H1 (cell line): ENCODE measurements around the gene FBN2. TPM values are rescaled to one million over a fixed set of nuclear protein-coding genes. Genes with fewer than 3 reads are reported as not detected.

Experiments used
- KDM1A ChIP-seq: fragments of 200-600, 300-600 bp; sonication (generic); IDR thresholded peaks from 2 replicates; pipeline ENCODE4 v1.7.1; 2016; ENCODE audit warnings: mild to moderate bottlenecking, low read length, borderline replicate concordance
- POLR2A ChIP-seq, 2 experiments: IDR thresholded peaks; 1 replicate in 1 of 2; 2 replicates in 1 of 2; pipeline ENCODE4 v1.6.1; 2011; ENCODE audit warnings: low read depth in 2 of 2, low read length in 2 of 2, mild to moderate bottlenecking in 2 of 2; ENCODE audit errors: control extremely low read depth in 1 of 2
- RXRA ChIP-seq: IDR thresholded peaks from 2 replicates; pipeline ENCODE4 v1.6.1; 2011; ENCODE audit warnings: low read depth, mild to moderate bottlenecking, low read length, moderate library complexity; ENCODE audit not compliant: insufficient read depth
- SIX5 ChIP-seq: IDR thresholded peaks from 2 replicates; pipeline ENCODE4 v1.6.1; 2011; ENCODE audit warnings: mild to moderate bottlenecking, low read depth, low read length
- polyA plus RNA-seq, 7 experiments: library from polyadenylated mRNA; depleted of rRNA in 3 of 7; stranded (reverse) in 5 of 7; unstranded in 2 of 7; fragments of >200 nt in 5 of 7; fragments of 200-250 nt in 2 of 7; gene quantifications; 1 replicate in 5 of 7; 2 replicates in 1 of 7; 4 replicates in 1 of 7; pipeline versions ENCODE4 v1.2.1 to v1.2.3, GENCODE V29; 2011 to 2013; ENCODE audit warnings: missing spikeins in 2 of 7, mixed read lengths in 2 of 7
- total RNA-seq: library from RNA; stranded (reverse); fragmentation: NEBNext Ultra II Directional; extraction: Animal tissue kit (Norgen Biotek cat#: 25700); gene quantifications from 2 replicates; pipeline ENCODE4 v1.2.1, GENCODE V29; 2021
- TF ChIP-seq, protein P1 (sequence below): fragments of 300-600 bp; sonication (generic); IDR thresholded peaks from 2 replicates; pipeline ENCODE4 v1.7.1; 2012; ENCODE audit warnings: low read length, moderate library complexity, mild to moderate bottlenecking, inconsistent platforms; ENCODE audit not compliant: insufficient replicate concordance

The FBN2 gene
- total and polyA plus RNA-seq, 2 of the 8 experiments (the other 6 are each of a cell fraction or from before 2014, with no cell fraction given), result 14.1 to 16.3 TPM

DNA sequence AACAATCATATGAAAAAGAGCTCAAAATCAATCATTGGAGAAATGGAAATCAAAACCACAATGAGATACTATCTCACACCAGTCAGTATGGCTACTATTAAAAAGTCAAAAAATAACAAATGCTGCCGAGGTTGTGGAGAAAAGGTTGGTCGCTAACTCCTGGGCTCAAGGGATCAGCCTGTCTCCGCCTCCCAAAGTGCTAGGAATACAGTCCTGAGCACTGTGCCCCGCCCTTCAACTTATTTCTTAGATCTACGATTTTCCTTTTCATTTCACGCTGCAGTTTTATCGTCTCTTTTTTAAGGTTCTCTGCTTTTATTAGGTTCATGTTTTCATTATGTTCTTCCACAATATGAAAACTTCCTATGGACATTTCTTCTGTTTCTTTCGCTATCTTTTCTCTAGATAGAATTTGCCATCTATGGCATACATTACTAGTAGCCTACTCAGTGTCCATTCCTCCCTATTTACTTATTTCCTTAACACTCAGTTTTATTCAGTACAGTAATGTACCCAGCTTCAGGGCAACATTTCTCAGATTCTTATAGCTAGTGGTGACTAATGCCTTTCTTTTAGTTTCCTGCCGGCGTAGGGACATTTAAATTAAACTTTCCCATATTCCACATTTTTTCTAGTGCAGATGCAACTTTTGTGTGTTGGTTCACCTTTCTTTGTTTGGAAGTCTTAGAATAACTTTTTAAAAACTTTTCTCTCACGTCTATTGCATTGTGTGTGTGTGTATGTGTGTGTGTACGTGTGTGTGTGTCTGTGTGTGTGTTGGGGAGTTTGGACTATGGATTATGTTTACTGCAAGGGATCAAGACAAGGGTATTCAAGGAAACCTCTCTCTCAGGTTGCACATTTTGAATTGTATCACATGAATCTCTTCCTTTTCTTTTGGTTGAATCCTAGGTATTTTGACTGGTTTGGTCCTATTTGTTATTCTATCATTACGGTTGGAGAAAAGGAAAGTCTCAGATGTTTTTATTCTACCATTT, 21.6 kb upstream of the FBN2 start (continued):
- TF ChIP-seq POLR2A (IDR thresholded peaks at IDR 0.05; ENCODE audit: control extremely low read depth in 1 of 2, low read depth in 2 of 2, low read length in 2 of 2) (no peak), RXRA (no peak), SIX5 (no peak), KDM1A (no peak)
- TF ChIP-seq, protein P1, sequence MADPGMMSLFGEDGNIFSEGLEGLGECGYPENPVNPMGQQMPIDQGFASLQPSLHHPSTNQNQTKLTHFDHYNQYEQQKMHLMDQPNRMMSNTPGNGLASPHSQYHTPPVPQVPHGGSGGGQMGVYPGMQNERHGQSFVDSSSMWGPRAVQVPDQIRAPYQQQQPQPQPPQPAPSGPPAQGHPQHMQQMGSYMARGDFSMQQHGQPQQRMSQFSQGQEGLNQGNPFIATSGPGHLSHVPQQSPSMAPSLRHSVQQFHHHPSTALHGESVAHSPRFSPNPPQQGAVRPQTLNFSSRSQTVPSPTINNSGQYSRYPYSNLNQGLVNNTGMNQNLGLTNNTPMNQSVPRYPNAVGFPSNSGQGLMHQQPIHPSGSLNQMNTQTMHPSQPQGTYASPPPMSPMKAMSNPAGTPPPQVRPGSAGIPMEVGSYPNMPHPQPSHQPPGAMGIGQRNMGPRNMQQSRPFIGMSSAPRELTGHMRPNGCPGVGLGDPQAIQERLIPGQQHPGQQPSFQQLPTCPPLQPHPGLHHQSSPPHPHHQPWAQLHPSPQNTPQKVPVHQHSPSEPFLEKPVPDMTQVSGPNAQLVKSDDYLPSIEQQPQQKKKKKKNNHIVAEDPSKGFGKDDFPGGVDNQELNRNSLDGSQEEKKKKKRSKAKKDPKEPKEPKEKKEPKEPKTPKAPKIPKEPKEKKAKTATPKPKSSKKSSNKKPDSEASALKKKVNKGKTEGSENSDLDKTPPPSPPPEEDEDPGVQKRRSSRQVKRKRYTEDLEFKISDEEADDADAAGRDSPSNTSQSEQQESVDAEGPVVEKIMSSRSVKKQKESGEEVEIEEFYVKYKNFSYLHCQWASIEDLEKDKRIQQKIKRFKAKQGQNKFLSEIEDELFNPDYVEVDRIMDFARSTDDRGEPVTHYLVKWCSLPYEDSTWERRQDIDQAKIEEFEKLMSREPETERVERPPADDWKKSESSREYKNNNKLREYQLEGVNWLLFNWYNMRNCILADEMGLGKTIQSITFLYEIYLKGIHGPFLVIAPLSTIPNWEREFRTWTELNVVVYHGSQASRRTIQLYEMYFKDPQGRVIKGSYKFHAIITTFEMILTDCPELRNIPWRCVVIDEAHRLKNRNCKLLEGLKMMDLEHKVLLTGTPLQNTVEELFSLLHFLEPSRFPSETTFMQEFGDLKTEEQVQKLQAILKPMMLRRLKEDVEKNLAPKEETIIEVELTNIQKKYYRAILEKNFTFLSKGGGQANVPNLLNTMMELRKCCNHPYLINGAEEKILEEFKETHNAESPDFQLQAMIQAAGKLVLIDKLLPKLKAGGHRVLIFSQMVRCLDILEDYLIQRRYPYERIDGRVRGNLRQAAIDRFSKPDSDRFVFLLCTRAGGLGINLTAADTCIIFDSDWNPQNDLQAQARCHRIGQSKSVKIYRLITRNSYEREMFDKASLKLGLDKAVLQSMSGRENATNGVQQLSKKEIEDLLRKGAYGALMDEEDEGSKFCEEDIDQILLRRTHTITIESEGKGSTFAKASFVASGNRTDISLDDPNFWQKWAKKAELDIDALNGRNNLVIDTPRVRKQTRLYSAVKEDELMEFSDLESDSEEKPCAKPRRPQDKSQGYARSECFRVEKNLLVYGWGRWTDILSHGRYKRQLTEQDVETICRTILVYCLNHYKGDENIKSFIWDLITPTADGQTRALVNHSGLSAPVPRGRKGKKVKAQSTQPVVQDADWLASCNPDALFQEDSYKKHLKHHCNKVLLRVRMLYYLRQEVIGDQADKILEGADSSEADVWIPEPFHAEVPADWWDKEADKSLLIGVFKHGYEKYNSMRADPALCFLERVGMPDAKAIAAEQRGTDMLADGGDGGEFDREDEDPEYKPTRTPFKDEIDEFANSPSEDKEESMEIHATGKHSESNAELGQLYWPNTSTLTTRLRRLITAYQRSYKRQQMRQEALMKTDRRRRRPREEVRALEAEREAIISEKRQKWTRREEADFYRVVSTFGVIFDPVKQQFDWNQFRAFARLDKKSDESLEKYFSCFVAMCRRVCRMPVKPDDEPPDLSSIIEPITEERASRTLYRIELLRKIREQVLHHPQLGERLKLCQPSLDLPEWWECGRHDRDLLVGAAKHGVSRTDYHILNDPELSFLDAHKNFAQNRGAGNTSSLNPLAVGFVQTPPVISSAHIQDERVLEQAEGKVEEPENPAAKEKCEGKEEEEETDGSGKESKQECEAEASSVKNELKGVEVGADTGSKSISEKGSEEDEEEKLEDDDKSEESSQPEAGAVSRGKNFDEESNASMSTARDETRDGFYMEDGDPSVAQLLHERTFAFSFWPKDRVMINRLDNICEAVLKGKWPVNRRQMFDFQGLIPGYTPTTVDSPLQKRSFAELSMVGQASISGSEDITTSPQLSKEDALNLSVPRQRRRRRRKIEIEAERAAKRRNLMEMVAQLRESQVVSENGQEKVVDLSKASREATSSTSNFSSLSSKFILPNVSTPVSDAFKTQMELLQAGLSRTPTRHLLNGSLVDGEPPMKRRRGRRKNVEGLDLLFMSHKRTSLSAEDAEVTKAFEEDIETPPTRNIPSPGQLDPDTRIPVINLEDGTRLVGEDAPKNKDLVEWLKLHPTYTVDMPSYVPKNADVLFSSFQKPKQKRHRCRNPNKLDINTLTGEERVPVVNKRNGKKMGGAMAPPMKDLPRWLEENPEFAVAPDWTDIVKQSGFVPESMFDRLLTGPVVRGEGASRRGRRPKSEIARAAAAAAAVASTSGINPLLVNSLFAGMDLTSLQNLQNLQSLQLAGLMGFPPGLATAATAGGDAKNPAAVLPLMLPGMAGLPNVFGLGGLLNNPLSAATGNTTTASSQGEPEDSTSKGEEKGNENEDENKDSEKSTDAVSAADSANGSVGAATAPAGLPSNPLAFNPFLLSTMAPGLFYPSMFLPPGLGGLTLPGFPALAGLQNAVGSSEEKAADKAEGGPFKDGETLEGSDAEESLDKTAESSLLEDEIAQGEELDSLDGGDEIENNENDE, result no peak
